Breast epithelium (tissue), 4 donors: Measurements from ENCODE around the gene AGBL3. TPM values are rescaled to one million over a fixed set of nuclear protein-coding genes. Genes with fewer than 3 reads are reported as not detected.
A peak's percentile ranks its signal among the peaks of the same experiment; 100 is the strongest.

Experiments
- DNase-seq, 2 donors: peaks; one replicate each; pipeline ENCODE4 v3.0.0-alpha.2; 2019; ENCODE audit warnings: low spot score in 2 of 2
- H3K27ac ChIP-seq, 2 donors: fragments of 200-600 bp; sonication (generic) in 1 of 2; one replicate each; pipeline ENCODE4 v1.5.1; 2016 to 2019; ENCODE audit warnings: mild to moderate bottlenecking in 1 of 2
- H3K27me3 ChIP-seq, 2 donors: fragments of 200-600 bp; sonication (generic) in 1 of 2; one replicate each; pipeline versions ENCODE4 v1.5.1 to v1.6.0; 2017 to 2019; ENCODE audit warnings: control low read depth in 1 of 2, mild to moderate bottlenecking in 1 of 2
- H3K36me3 ChIP-seq: fragments of 200-600 bp; one replicate; pipeline ENCODE4 v1.5.1; 2019
- H3K4me1 ChIP-seq, 2 donors: fragments of 200-600 bp; sonication (generic); one replicate each; pipeline ENCODE4 v1.5.1; 2016 to 2019; ENCODE audit warnings: control low read depth in 1 of 2
- H3K4me3 ChIP-seq, 3 donors: fragments of 200-600 bp; sonication (generic); 1 replicate in 2 of 3; 2 replicates in 1 of 3; pipeline ENCODE4 v1.5.1; 2016 to 2019; ENCODE audit warnings: mild to moderate bottlenecking in 3 of 3, moderate library complexity in 2 of 3
- H3K9me3 ChIP-seq, 2 donors: fragments of 200-600 bp; sonication (generic) in 1 of 2; one replicate each; pipeline ENCODE4 v1.5.1; 2016 to 2019; ENCODE audit warnings: control low read depth in 1 of 2
- CTCF ChIP-seq, 3 donors: fragments of 450-650 bp; IDR thresholded peaks; one replicate each; pipeline ENCODE4 v1.5.1; 2016 to 2017; ENCODE audit warnings: antibody characterized with exemption in 3 of 3, mild to moderate bottlenecking in 3 of 3, moderate library complexity in 3 of 3
- POLR2A ChIP-seq: fragments of 450-650 bp; IDR thresholded peaks from one replicate; pipeline ENCODE4 v1.6.1; 2016; ENCODE audit warnings: antibody characterized with exemption, mild to moderate bottlenecking, moderate library complexity
- POLR2AphosphoS5 ChIP-seq, 3 donors: sonication (generic); formaldehyde crosslinking; IDR thresholded peaks; one replicate each; pipeline ENCODE4 v1.6.1; 2017; ENCODE audit warnings: antibody characterized with exemption in 3 of 3
- intact Hi-C: fragments of 100-400 bp; cut with DNase I; formaldehyde crosslinking; loops from one replicate; pipeline ENCODE4 v1.15.1; 2023; ENCODE audit warnings: low total_unique reads
- total RNA-seq, 3 donors: library from RNA; depleted of rRNA; stranded (reverse); fragments of >200 nt; gene quantifications; one replicate each; pipeline ENCODE4 v1.1.0, GENCODE V29; 2016

Gene AGBL3
- total RNA-seq, 3 donors from 2014 or later: 2.2 to 5.1 (median 4.3) TPM

DNA sequence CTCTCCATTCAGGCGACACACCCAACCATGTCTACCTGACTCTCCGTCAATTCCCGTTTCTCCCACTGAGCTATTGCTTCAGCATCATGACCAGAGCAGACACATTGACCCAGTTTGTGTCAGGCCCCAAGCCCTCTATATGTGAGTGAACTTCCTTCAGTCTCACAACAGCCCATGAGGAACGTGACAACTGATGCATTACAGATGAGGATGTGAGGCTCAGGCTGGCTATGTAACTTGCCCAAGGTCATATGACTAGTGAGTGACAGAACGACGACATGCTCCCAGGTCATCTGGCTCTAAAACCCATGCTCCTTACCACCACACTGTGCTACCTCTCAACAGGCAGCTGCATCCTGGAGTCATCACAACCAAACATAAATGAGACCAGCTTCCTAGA, 165.2 kb downstream of the AGBL3 start:
- no peaks in the 10 kb centered on the region for H3K36me3 ChIP-seq
- H3K4me3 ChIP-seq: peak overlapping the region in 1 of 3 donors; percentile 65
- H3K27ac ChIP-seq: peak overlapping the region in 1 of 2 donors; percentile 74
- DNase-seq: no peak
- intact Hi-C loops: no loop called here
- no peaks in the 10 kb centered on the region for H3K27me3 ChIP-seq
- H3K4me1 ChIP-seq: no peaks in the 10 kb centered on the region
- peaks cover 8 to 17% of the 10 kb centered on the region in 2 donors for H3K9me3 ChIP-seq
- TF ChIP-seq POLR2A (no peak), CTCF (IDR thresholded peaks at IDR 0.05) (no peak), POLR2AphosphoS5 (IDR thresholded peaks at IDR 0.05) (peak in 1 of 3 donors; percentile 25)

GRCh38 chr7:135152442-135152841, 166.1 kb downstream of the AGBL3 start:
- Histone ChIP-seq H3K36me3 (no peaks in the 10 kb centered on the region), H3K9me3 (peaks cover 10 to 20% of the 10 kb centered on the region in 2 donors), H3K27me3 (no peaks in the 10 kb centered on the region), H3K4me1 (no peaks in the 10 kb centered on the region), H3K27ac (peak overlapping the region in 1 of 2 donors; percentile 74), H3K4me3 (no peak overlapping the region)
- intact Hi-C loops: no loop called here
- no peak for DNase-seq
- TF ChIP-seq POLR2A (no peak), POLR2AphosphoS5 (IDR thresholded peaks at IDR 0.05) (no peak), CTCF (IDR thresholded peaks at IDR 0.05) (no peak)

DNA sequence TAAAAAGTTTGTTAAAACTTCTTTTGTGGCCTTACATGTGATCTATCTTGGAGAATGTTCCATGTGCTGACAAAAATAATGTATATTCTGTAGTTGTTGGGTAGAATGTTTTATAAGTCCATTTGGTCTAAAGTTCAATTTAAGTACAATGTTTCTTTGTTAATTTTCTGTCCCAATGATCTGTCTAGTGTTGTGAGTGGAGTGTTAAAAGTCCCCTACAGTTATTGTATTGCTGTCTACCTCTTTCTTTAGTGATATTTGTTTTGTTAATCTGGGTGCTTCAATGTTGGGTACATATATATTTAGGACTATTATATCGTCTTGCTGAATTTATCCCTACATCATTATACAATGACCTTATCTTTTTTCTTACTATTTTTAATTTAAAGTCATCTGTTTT, 168.4 kb downstream of the AGBL3 start:
- no peak for DNase-seq

DNA sequence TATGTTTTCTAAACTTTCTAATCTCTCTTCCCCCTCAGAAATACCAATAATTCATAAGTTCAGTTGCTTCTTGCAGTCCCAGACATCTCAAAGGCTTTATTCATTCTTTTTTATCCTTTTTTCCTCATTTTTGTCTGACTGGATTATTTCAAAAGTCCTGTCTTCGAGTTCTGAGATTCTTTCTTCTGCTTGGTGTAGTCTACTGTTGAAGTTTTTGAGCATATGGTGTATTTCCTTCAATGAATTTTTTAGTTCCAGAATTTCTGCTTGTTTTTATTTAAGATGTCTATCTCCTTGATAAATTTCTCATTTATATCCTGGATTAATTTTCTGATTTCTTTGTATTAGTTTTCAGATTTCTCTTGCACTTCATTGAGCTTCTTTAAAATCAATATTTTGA, 170.0 kb downstream of the AGBL3 start:
- no peak for DNase-seq
- H3K4me3 ChIP-seq: no peak overlapping the region
- H3K9me3 ChIP-seq: peaks cover 10 to 20% of the 10 kb centered on the region in 2 donors
- intact Hi-C loops: no loop called here
- H3K4me1 ChIP-seq: no peaks in the 10 kb centered on the region
- H3K27me3 ChIP-seq: no peaks in the 10 kb centered on the region
- no peaks in the 10 kb centered on the region for H3K36me3 ChIP-seq
- H3K27ac ChIP-seq: no peak overlapping the region
- no peak for TF ChIP-seq POLR2A
- TF ChIP-seq CTCF (IDR thresholded peaks at IDR 0.05): no peak
- no peak for TF ChIP-seq POLR2AphosphoS5 (IDR thresholded peaks at IDR 0.05)

More for the DNA sequence above, 168.4 kb downstream of the AGBL3 start:
- intact Hi-C loops: no loop called here
- Histone ChIP-seq H3K4me3 (no peak overlapping the region), H3K27ac (no peak overlapping the region), H3K27me3 (no peaks in the 10 kb centered on the region), H3K9me3 (peaks cover 10 to 20% of the 10 kb centered on the region in 2 donors), H3K36me3 (no peaks in the 10 kb centered on the region), H3K4me1 (no peaks in the 10 kb centered on the region)
- TF ChIP-seq POLR2A (no peak), POLR2AphosphoS5 (IDR thresholded peaks at IDR 0.05) (no peak), CTCF (IDR thresholded peaks at IDR 0.05) (no peak)

DNA sequence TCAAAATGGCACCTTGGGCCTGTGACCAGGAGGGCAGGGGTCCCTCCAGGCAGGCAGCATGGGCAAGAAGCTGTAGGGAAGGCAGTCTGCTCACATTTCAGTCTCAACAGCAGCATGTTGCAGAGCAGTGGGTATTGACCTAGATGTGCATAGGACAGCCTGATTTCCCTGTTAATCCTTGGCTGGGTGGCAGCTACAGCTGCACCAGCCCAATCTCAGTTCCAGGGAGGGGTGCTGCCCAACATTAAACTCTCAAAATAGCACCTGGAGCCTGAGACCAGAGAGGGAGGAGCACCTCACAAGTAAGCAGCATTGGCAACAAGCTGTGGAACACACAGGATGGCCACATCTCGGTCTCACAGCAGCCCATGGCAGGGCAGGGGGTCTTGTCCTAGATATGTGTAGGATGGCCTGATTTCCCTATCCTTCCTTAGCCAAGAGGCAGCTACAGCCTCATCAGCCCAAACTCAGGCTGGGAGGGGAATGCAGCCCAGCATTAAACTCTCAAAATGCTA, 171.9 kb downstream of the AGBL3 start:
- H3K4me1 ChIP-seq: no peaks in the 10 kb centered on the region

More for the DNA sequence above, 171.9 kb downstream of the AGBL3 start:
- DNase-seq: no peak
- Histone ChIP-seq H3K9me3 (peaks cover 10 to 20% of the 10 kb centered on the region in 2 donors), H3K36me3 (no peaks in the 10 kb centered on the region), H3K27ac (peak overlapping the region; percentile 54 to 63), H3K27me3 (no peaks in the 10 kb centered on the region), H3K4me3 (no peak overlapping the region)
- TF ChIP-seq POLR2A (no peak), POLR2AphosphoS5 (IDR thresholded peaks at IDR 0.05) (no peak), CTCF (IDR thresholded peaks at IDR 0.05) (no peak)
- intact Hi-C loops: no loop called here
